OCI-LY7 (cell line): ENCODE measurements around the gene NRP1. TPM values are rescaled to one million over a fixed set of nuclear protein-coding genes. Genes with fewer than 3 reads are reported as not detected.

Experiments
- BruUV-seq: library from RNA; stranded (reverse); fragments of 400-500 nt; replicated peaks from 2 replicates; lab custom pipeline; 2021; lab: Mats Ljungman, UMichigan
- CTCF ChIA-PET: fragments of 300-600 bp; sonication (Branson Sonifier 250); formaldehyde crosslinking; loops from one replicate; lab custom pipeline; 2022; ENCODE audit warnings: antibody characterized with exemption; ENCODE audit not compliant: unreplicated experiment; lab: Charles Lee
- POLR2A ChIA-PET: fragments of 300-600 bp; sonication (Branson Sonifier 250); formaldehyde crosslinking; loops from one replicate; lab custom pipeline; 2022; ENCODE audit warnings: antibody characterized with exemption; lab: Charles Lee
- DNase-seq: peaks from one replicate; pipeline ENCODE4 v3.0.0-alpha.2; 2015; ENCODE audit warnings: low spot score
- H2AFZ ChIP-seq: fragments of 200-600 bp; sonication (generic), shearing (Covaris generic); 2 replicates; pipeline ENCODE4 v1.6.1; 2014; ENCODE audit warnings: mild to moderate bottlenecking, antibody characterized with exemption, low read length, moderate library complexity
- H3K27ac ChIP-seq: fragments of 200-600 bp; sonication (generic); 2 replicates; pipeline ENCODE4 v1.5.1; 2014; ENCODE audit warnings: mixed run types, low read depth, mild to moderate bottlenecking, moderate library complexity, low read length, inconsistent platforms; ENCODE audit not compliant: poor library complexity, severe bottlenecking
- H3K36me3 ChIP-seq: fragments of 200-600 bp; sonication (generic); 2 replicates; pipeline ENCODE4 v1.6.1; 2014; ENCODE audit warnings: mild to moderate bottlenecking, antibody characterized with exemption, low read length, moderate library complexity, mixed read lengths; ENCODE audit not compliant: insufficient read depth
- H3K4me1 ChIP-seq: fragments of 200-600 bp; sonication (generic); 2 replicates; pipeline ENCODE4 v1.5.1; 2014; ENCODE audit warnings: mild to moderate bottlenecking, low read length; ENCODE audit not compliant: insufficient read depth, poor library complexity, severe bottlenecking
- H3K4me2 ChIP-seq: fragments of 200-600 bp; sonication (generic); 2 replicates; pipeline ENCODE4 v1.6.1; 2014; ENCODE audit warnings: mild to moderate bottlenecking, low read length
- H3K4me3 ChIP-seq: fragments of 200-600 bp; sonication (generic); 2 replicates; pipeline ENCODE4 v1.5.1; 2014; ENCODE audit warnings: mild to moderate bottlenecking, low read depth, low read length; ENCODE audit not compliant: poor library complexity, severe bottlenecking
- H3K79me2 ChIP-seq: fragments of 200-600 bp; sonication (generic); 2 replicates; pipeline ENCODE4 v1.6.1; 2016; ENCODE audit warnings: low read depth, mild to moderate bottlenecking, low read length, moderate library complexity, mixed read lengths; ENCODE audit not compliant: insufficient read depth
- H3K9me2 ChIP-seq: fragments of 200-600 bp; sonication (generic); 2 replicates; pipeline ENCODE4 v1.6.1; 2016; ENCODE audit warnings: mild to moderate bottlenecking, low read length, mixed read lengths; ENCODE audit not compliant: insufficient read depth
- H3K9me3 ChIP-seq: fragments of 200-600 bp; sonication (generic); 2 replicates; pipeline ENCODE4 v1.6.1; 2014; ENCODE audit warnings: mild to moderate bottlenecking, mixed run types, low read length, mixed read lengths
- H4K20me1 ChIP-seq: fragments of 200-600 bp; sonication (generic); 2 replicates; pipeline ENCODE4 v1.6.1; 2014; ENCODE audit warnings: mild to moderate bottlenecking, antibody characterized with exemption, low read length, moderate library complexity, mixed read lengths; ENCODE audit not compliant: insufficient read depth
- CTCF ChIP-seq: fragments of 200-600 bp; sonication (generic); conservative IDR thresholded peaks from 2 replicates; pipeline ENCODE4 v1.5.1; 2014; ENCODE audit warnings: mild to moderate bottlenecking, antibody characterized with exemption, low read length, moderate library complexity, mixed read lengths
- EZH2phosphoT487 ChIP-seq: fragments of 200-600 bp; sonication (generic); IDR thresholded peaks from 2 replicates; pipeline ENCODE4 v1.6.1; 2018; ENCODE audit warnings: low read depth, borderline replicate concordance, mild to moderate bottlenecking, mixed run types, antibody characterized with exemption, low read length, moderate library complexity, mixed read lengths
- intact Hi-C: fragments of 100-400 bp; cut with micrococcal nuclease; formaldehyde crosslinking; loops from one replicate; pipeline ENCODE4 v1.10.0; 2022; ENCODE audit not compliant: unreplicated experiment
- total RNA-seq, 2 experiments: library from RNA; depleted of rRNA in 1 of 2; stranded (reverse); fragments of >200 nt in 1 of 2; shearing (Covaris generic) in 1 of 2; gene quantifications; 2 replicates each; pipeline ENCODE4 v1.2.3, GENCODE V29; 2014 to 2022

Gene NRP1
- total RNA-seq, 2 experiments from 2014 or later = not detected

GRCh38 chr10:33150146-33150545 is 184.3 kb downstream of the NRP1 start:
- H3K9me2 ChIP-seq = no peaks in the 10 kb centered on the region
- H3K9me3 ChIP-seq = peaks cover 16% of the 10 kb centered on the region; the same call in 1 of the 2 replicates
- H3K4me2 ChIP-seq = peak overlapping the region; percentile 56; the same call in 1 of the 2 replicates
- ChIA-PET CTCF (no interaction called here), POLR2A (interaction anchor here (0.5 kb wide), 1 partner anchor 10 kb away, joined by 5 read pairs; no protein-coding TSS in a partner anchor)
- peak overlapping the region; percentile 81 for H3K27ac ChIP-seq
- H3K4me3 ChIP-seq = no peak overlapping the region
- intact Hi-C loops = loop anchor here (2.0 to 10.0 kb wide), 3 partner anchors 35 to 255 kb away; no protein-coding TSS in a partner anchor
- peak overlapping the region; percentile 47; the same call in 1 of the 2 replicates for H2AFZ ChIP-seq
- no peaks in the 10 kb centered on the region; the same call in 1 of the 2 replicates for H3K36me3 ChIP-seq
- TF ChIP-seq EZH2phosphoT487 (no peak), CTCF (no peak)
- H4K20me1 ChIP-seq = no peaks in the 10 kb centered on the region
- BruUV-seq = no TSS peak
- H3K79me2 ChIP-seq = no peaks in the 10 kb centered on the region
- DNase-seq = no peak
- H3K4me1 ChIP-seq = peaks cover 52% of the 10 kb centered on the region

- CTCF ChIA-PET = no interaction called here
- no peak for DNase-seq
- peaks cover 23% of the 10 kb centered on the region for H3K4me1 ChIP-seq
Measured at GRCh38 chr10:33147013-33147310, 187.5 kb downstream of the NRP1 start.

More at GRCh38 chr10:33147013-33147310, 187.5 kb downstream of the NRP1 start:
- no peaks in the 10 kb centered on the region for H3K79me2 ChIP-seq
- H3K4me2 ChIP-seq = no peak overlapping the region
- H3K9me2 ChIP-seq = no peaks in the 10 kb centered on the region
- no TSS peak for BruUV-seq
- POLR2A ChIA-PET = interaction anchor here (0.9 to 1.5 kb wide), 4 partner anchors 8 to 54 kb away, joined by 3 to 4 read pairs (median 4); no protein-coding TSS in a partner anchor
- no peak overlapping the region for H3K27ac ChIP-seq
- H3K4me3 ChIP-seq = no peak overlapping the region
- H2AFZ ChIP-seq = no peak overlapping the region
- H3K36me3 ChIP-seq = no peaks in the 10 kb centered on the region; the same call in 1 of the 2 replicates
- TF ChIP-seq EZH2phosphoT487 (no peak), CTCF (no peak)
- no peaks in the 10 kb centered on the region for H4K20me1 ChIP-seq
- intact Hi-C loops = no loop called here
- H3K9me3 ChIP-seq = peaks cover 16% of the 10 kb centered on the region; the same call in 1 of the 2 replicates
